ENCODE data around the gene CNRIP1.
A peak's percentile ranks its signal among the peaks of the same experiment; 100 is the strongest.

The CNRIP1 gene

GRCh38 chr2:68365087-68365486 is 45.3 kb upstream of the CNRIP1 start, which contains the start of gene PLEK:
Gene PLEK (plus strand): TSS chr2:68365282. CDS start chr2:68365352, 70 bp downstream.
- TF ChIP-seq CTCF (IDR thresholded peaks at IDR 0.05; ENCODE audit: low read depth, low read length) = no peak
- Histone ChIP-seq H3K9me3 (no peaks in the 10 kb centered on the region), H3K4me1 (no peaks in the 10 kb centered on the region), H3K36me3 (no peaks in the 10 kb centered on the region), H3K27me3 (no peaks in the 10 kb centered on the region), H3K4me3 (ENCODE audit: low read depth, low read length) (no peak within 1 kb of the TSS)
- DNase-seq = no peak

GRCh38 chr2:68363721-68364120 is 44.0 kb upstream of the CNRIP1 start:
- no peak overlapping the region for H3K4me3 ChIP-seq (ENCODE audit: low read depth, low read length)
- H3K27me3 ChIP-seq = no peaks in the 10 kb centered on the region

GRCh38 chr2:68362749-68363148 is 43.0 kb upstream of the CNRIP1 start:
- H3K4me3 ChIP-seq (ENCODE audit: low read depth, low read length) = no peak overlapping the region
- H3K9me3 ChIP-seq = no peaks in the 10 kb centered on the region
- TF ChIP-seq CTCF (IDR thresholded peaks at IDR 0.05; ENCODE audit: low read depth, low read length) = no peak
- H3K27me3 ChIP-seq = no peaks in the 10 kb centered on the region
- no peaks in the 10 kb centered on the region for H3K36me3 ChIP-seq
- H3K4me1 ChIP-seq = no peaks in the 10 kb centered on the region
- no peak for DNase-seq

More at GRCh38 chr2:68363721-68364120, 44.0 kb upstream of the CNRIP1 start:
- TF ChIP-seq CTCF (IDR thresholded peaks at IDR 0.05; ENCODE audit: low read depth, low read length) = no peak
- H3K4me1 ChIP-seq = no peaks in the 10 kb centered on the region
- H3K36me3 ChIP-seq = no peaks in the 10 kb centered on the region
- no peak for DNase-seq
- H3K9me3 ChIP-seq = no peaks in the 10 kb centered on the region

- H3K9me3 ChIP-seq = no peaks in the 10 kb centered on the region
- no peaks in the 10 kb centered on the region for H3K36me3 ChIP-seq
- H3K27me3 ChIP-seq = no peaks in the 10 kb centered on the region
- no peak overlapping the region for H3K4me3 ChIP-seq (ENCODE audit: low read depth, low read length)
- peak; percentile 76 for DNase-seq
- peak; percentile 69 for TF ChIP-seq CTCF (IDR thresholded peaks at IDR 0.05; ENCODE audit: low read depth, low read length)
- H3K4me1 ChIP-seq = no peaks in the 10 kb centered on the region
Measured at GRCh38 chr2:68362069-68362468, 42.3 kb upstream of the CNRIP1 start.

- no peak for TF ChIP-seq CTCF (IDR thresholded peaks at IDR 0.05; ENCODE audit: low read depth, low read length)
- H3K9me3 ChIP-seq = no peaks in the 10 kb centered on the region
- H3K36me3 ChIP-seq = no peaks in the 10 kb centered on the region
- H3K4me3 ChIP-seq (ENCODE audit: low read depth, low read length) = no peak overlapping the region
- H3K4me1 ChIP-seq = no peaks in the 10 kb centered on the region
- H3K27me3 ChIP-seq = no peaks in the 10 kb centered on the region
- no peak for DNase-seq
Measured at GRCh38 chr2:68359889-68360288, 40.1 kb upstream of the CNRIP1 start.

- Histone ChIP-seq H3K4me3 (ENCODE audit: low read depth, low read length) (no peak overlapping the region), H3K36me3 (no peaks in the 10 kb centered on the region), H3K4me1 (no peaks in the 10 kb centered on the region), H3K9me3 (no peaks in the 10 kb centered on the region), H3K27me3 (no peaks in the 10 kb centered on the region)
- TF ChIP-seq CTCF (IDR thresholded peaks at IDR 0.05; ENCODE audit: low read depth, low read length) = peak; percentile 46; the same call in 1 of the 2 replicates
- DNase-seq = peak; percentile 24
Measured at GRCh38 chr2:68357605-68358337, 38.0 kb upstream of the CNRIP1 start.

Data from BE2C (cell line).